Panc1 (cell line): Measurements from ENCODE around the gene COL5A1. TPM values are rescaled to one million over a fixed set of nuclear protein-coding genes. Genes with fewer than 3 reads are reported as not detected.

ENCODE experiments used
- ATAC-seq: fragments of 200-7000 bp; cut with Tn5 transposase; 2 replicates; pipeline ENCODE4 v1.9.1; 2020; ENCODE audit warnings: mild to moderate bottlenecking, moderate library complexity
- BruUV-seq: library from RNA; stranded (reverse); fragments of 400-500 nt; replicated peaks from 2 replicates; lab custom pipeline; 2021; lab: Mats Ljungman, UMichigan
- CTCF ChIA-PET: fragments of 300-600 bp; sonication (Branson Sonifier 250); formaldehyde crosslinking; loops from one replicate; lab custom pipeline; 2022; ENCODE audit warnings: antibody characterized with exemption; lab: Charles Lee
- POLR2A ChIA-PET: fragments of 300-600 bp; sonication (Branson Sonifier 250); formaldehyde crosslinking; loops from one replicate; lab custom pipeline; 2022; ENCODE audit warnings: antibody characterized with exemption; lab: Charles Lee
- DNase-seq: peaks from one replicate; pipeline ENCODE4 v3.0.0-alpha.2; 2010; ENCODE audit warnings: low read depth, low spot score
- H3K27ac ChIP-seq: 2 replicates; pipeline ENCODE4 v1.5.1; 2011; ENCODE audit warnings: mild to moderate bottlenecking, low read length, inconsistent platforms
- H3K27me3 ChIP-seq: fragments of 200-500 bp; sonication (Bioruptor generic); 2 replicates; pipeline ENCODE4 v1.6.0; 2014; ENCODE audit warnings: low read length, inconsistent platforms; ENCODE audit not compliant: control insufficient read depth, insufficient read depth
- H3K36me3 ChIP-seq: fragments of 200-500 bp; sonication (Bioruptor generic); 2 replicates; pipeline ENCODE4 v1.5.1; 2014; ENCODE audit warnings: inconsistent platforms, mild to moderate bottlenecking, low read length, moderate library complexity; ENCODE audit not compliant: control insufficient read depth, insufficient read depth
- H3K4me1 ChIP-seq: 2 replicates; pipeline ENCODE4 v1.5.1; 2011; ENCODE audit warnings: inconsistent platforms, mild to moderate bottlenecking, low read length, moderate library complexity; ENCODE audit not compliant: control insufficient read depth, insufficient read depth
- H3K4me3 ChIP-seq, 2 experiments: 2 replicates each; pipeline ENCODE4 v1.5.1; 2011 to 2012; ENCODE audit warnings: low read depth in 2 of 2, low read length in 2 of 2, mild to moderate bottlenecking in 2 of 2, inconsistent platforms in 1 of 2, moderate library complexity in 1 of 2
- H3K9me3 ChIP-seq: fragments of 200-500 bp; sonication (Bioruptor generic); 2 replicates; pipeline ENCODE4 v1.5.1; 2014; ENCODE audit warnings: low read depth, mild to moderate bottlenecking, inconsistent platforms, low read length, moderate library complexity; ENCODE audit not compliant: control insufficient read depth, insufficient read depth
- CTCF ChIP-seq: fragments of 450-650 bp; IDR thresholded peaks from 2 replicates; pipeline ENCODE4 v1.5.1; 2017; ENCODE audit warnings: mild to moderate bottlenecking
- POLR2AphosphoS5 ChIP-seq: IDR thresholded peaks from 2 replicates; pipeline ENCODE4 v1.6.1; 2012; ENCODE audit warnings: mild to moderate bottlenecking, low read depth, low read length, moderate library complexity
- REST ChIP-seq, 2 experiments: IDR thresholded peaks; 2 replicates each; pipeline ENCODE4 v1.6.1; 2011 to 2012; ENCODE audit warnings: low read depth in 2 of 2, control low read depth in 1 of 2, low read length in 1 of 2, mild to moderate bottlenecking in 1 of 2, moderate library complexity in 1 of 2; ENCODE audit not compliant: insufficient read depth in 1 of 2
- SIN3A ChIP-seq: IDR thresholded peaks from 2 replicates; pipeline ENCODE4 v1.6.1; 2012; ENCODE audit warnings: low read depth, mild to moderate bottlenecking, low read length, moderate library complexity, borderline replicate concordance; ENCODE audit not compliant: insufficient read depth
- TCF7L2 ChIP-seq: IDR thresholded peaks from 2 replicates; pipeline ENCODE4 v1.6.1; 2011; ENCODE audit warnings: mild to moderate bottlenecking, low read depth, low read length, inconsistent platforms
- in situ Hi-C: cut with HindIII; loops from 2 replicates; pipeline ENCODE4 v1.10.0; 2016; ENCODE audit warnings: low sequenced_read_pairs, low pct_unique_long_range_greater_than_20kb
- intact Hi-C: fragments of 100-400 bp; cut with micrococcal nuclease; formaldehyde crosslinking; loops from one replicate; pipeline ENCODE4 v1.10.0; 2022; ENCODE audit not compliant: unreplicated experiment
- total RNA-seq: library from RNA; stranded (reverse); gene quantifications from one replicate; pipeline ENCODE4 v1.2.1, GENCODE V29; 2021; ENCODE audit not compliant: unreplicated experiment

The COL5A1 gene
- total RNA-seq, 1 experiment from 2014 or later = 5.7 TPM

DNA sequence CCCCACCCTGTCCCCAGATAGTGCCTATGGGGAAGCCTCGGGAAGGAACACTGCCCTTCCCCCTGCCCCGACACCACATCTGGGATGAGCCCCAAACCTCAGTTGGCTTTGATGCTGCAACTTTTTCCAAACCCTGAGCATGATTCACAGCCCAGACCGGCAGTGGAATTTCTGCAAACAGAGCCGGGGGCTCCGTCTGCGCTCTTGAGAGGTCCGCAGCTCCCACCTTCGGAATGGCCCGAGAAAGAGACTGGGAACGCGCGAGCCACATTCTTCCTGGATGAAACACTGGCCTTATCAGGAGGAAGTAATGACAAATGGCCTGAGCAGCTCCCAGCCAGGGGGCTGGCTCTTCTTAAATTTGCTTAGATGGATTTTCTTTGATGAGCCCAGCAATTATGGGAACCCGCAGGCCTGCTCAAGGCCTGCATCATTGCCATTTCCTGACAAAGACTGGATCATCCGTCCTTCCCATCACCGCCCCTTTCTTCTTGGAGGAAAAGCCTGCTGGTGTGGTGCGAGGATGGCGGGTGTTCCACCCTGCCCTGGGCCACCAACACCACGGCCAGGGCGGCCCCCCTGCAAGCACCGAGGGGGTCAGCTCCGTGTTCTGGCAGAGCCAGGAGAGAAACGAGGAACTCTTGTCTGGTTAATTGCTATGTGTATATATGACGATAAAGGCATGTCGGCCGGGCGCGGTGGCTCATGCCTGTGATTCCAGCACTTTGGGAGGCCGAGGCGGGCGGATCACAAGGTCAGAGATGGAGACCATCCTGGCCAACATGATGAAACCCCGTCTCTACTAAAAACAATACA lies 38.8 kb upstream of the COL5A1 start:
- ATAC-seq (peak; percentile 63), DNase-seq (no peak)
- Histone ChIP-seq H3K4me3 (no peak overlapping the region), H3K27me3 (no peaks in the 10 kb centered on the region), H3K27ac (no peak overlapping the region), H3K36me3 (no peaks in the 10 kb centered on the region), H3K9me3 (no peaks in the 10 kb centered on the region), H3K4me1 (no peaks in the 10 kb centered on the region)
- in situ Hi-C loops = no loop called here
- ChIA-PET CTCF (interaction anchor here (0.7 kb wide), 1 partner anchor 110 kb away, joined by 7 read pairs; no protein-coding TSS in a partner anchor), POLR2A (no interaction called here)
- TF ChIP-seq SIN3A (no peak), POLR2AphosphoS5 (no peak), CTCF (no peak), REST (IDR thresholded peaks at IDR 0.05; ENCODE audit: insufficient read depth in 1 of 2, low read depth in 2 of 2, low read length in 1 of 2) (no peak), TCF7L2 (no peak)
- BruUV-seq = no TSS peak
- intact Hi-C loops = no loop called here

DNA sequence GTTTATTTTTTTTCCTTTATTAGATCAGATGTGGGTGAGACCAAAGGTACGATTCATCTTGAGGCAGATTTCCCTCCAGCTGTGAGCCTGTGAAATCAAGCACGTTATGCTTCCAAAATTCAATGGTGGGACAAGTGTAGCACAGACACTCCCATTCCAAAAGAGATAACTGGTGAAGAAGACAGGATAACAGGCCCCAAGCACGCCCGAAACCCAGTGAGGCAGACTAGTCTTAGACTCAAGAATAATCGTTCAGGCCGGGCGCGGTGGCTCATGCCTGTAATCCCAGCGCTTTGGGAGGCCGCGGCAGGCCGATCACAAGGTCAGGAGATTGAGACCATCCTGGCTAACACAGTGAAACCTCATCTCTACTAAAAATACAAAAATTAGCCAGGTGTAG lies 36.8 kb upstream of the COL5A1 start:
- Histone ChIP-seq H3K4me1 (no peaks in the 10 kb centered on the region), H3K4me3 (no peak overlapping the region), H3K9me3 (no peaks in the 10 kb centered on the region), H3K27ac (no peak overlapping the region), H3K27me3 (no peaks in the 10 kb centered on the region), H3K36me3 (no peaks in the 10 kb centered on the region)
- ChIA-PET CTCF (no interaction called here), POLR2A (no interaction called here)
- TF ChIP-seq SIN3A (no peak), CTCF (no peak), TCF7L2 (no peak), POLR2AphosphoS5 (no peak), REST (IDR thresholded peaks at IDR 0.05; ENCODE audit: insufficient read depth in 1 of 2, low read depth in 2 of 2, low read length in 1 of 2) (no peak)
- no peak for ATAC-seq
- BruUV-seq = no TSS peak
- no peak for DNase-seq
- in situ Hi-C loops = no loop called here
- intact Hi-C loops = no loop called here
